ENCODE results near the gene JAM3. TPM values are rescaled to one million over a fixed set of nuclear protein-coding genes. Genes with fewer than 3 reads are reported as not detected.

Gene JAM3
- total and polyA plus RNA-seq, 2 of the 8 experiments (the other 6 are each of a cell fraction or from before 2014, with no cell fraction given), result 19.6 to 42.8 TPM

DNA sequence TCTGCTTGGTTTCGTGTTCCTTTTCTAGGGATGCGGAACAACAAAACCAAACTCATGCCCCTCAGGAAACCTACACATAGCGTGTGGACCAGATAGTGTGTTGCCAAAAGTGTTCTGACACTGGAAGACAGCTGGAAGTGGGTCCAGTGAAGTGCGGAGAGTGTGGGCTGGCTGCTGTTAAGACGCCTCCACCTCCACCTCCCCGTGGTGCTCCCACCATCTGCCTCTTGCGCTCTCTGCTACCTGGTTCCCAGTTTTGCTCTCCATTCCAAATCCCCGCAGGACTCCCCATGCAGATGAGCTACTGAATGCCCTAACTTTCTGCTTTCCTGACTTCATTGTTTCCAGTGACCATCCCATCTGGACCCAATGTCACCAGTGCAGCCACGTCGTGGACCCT lies 103.1 kb downstream of the JAM3 start (continued):
- TF ChIP-seq, protein P1, sequence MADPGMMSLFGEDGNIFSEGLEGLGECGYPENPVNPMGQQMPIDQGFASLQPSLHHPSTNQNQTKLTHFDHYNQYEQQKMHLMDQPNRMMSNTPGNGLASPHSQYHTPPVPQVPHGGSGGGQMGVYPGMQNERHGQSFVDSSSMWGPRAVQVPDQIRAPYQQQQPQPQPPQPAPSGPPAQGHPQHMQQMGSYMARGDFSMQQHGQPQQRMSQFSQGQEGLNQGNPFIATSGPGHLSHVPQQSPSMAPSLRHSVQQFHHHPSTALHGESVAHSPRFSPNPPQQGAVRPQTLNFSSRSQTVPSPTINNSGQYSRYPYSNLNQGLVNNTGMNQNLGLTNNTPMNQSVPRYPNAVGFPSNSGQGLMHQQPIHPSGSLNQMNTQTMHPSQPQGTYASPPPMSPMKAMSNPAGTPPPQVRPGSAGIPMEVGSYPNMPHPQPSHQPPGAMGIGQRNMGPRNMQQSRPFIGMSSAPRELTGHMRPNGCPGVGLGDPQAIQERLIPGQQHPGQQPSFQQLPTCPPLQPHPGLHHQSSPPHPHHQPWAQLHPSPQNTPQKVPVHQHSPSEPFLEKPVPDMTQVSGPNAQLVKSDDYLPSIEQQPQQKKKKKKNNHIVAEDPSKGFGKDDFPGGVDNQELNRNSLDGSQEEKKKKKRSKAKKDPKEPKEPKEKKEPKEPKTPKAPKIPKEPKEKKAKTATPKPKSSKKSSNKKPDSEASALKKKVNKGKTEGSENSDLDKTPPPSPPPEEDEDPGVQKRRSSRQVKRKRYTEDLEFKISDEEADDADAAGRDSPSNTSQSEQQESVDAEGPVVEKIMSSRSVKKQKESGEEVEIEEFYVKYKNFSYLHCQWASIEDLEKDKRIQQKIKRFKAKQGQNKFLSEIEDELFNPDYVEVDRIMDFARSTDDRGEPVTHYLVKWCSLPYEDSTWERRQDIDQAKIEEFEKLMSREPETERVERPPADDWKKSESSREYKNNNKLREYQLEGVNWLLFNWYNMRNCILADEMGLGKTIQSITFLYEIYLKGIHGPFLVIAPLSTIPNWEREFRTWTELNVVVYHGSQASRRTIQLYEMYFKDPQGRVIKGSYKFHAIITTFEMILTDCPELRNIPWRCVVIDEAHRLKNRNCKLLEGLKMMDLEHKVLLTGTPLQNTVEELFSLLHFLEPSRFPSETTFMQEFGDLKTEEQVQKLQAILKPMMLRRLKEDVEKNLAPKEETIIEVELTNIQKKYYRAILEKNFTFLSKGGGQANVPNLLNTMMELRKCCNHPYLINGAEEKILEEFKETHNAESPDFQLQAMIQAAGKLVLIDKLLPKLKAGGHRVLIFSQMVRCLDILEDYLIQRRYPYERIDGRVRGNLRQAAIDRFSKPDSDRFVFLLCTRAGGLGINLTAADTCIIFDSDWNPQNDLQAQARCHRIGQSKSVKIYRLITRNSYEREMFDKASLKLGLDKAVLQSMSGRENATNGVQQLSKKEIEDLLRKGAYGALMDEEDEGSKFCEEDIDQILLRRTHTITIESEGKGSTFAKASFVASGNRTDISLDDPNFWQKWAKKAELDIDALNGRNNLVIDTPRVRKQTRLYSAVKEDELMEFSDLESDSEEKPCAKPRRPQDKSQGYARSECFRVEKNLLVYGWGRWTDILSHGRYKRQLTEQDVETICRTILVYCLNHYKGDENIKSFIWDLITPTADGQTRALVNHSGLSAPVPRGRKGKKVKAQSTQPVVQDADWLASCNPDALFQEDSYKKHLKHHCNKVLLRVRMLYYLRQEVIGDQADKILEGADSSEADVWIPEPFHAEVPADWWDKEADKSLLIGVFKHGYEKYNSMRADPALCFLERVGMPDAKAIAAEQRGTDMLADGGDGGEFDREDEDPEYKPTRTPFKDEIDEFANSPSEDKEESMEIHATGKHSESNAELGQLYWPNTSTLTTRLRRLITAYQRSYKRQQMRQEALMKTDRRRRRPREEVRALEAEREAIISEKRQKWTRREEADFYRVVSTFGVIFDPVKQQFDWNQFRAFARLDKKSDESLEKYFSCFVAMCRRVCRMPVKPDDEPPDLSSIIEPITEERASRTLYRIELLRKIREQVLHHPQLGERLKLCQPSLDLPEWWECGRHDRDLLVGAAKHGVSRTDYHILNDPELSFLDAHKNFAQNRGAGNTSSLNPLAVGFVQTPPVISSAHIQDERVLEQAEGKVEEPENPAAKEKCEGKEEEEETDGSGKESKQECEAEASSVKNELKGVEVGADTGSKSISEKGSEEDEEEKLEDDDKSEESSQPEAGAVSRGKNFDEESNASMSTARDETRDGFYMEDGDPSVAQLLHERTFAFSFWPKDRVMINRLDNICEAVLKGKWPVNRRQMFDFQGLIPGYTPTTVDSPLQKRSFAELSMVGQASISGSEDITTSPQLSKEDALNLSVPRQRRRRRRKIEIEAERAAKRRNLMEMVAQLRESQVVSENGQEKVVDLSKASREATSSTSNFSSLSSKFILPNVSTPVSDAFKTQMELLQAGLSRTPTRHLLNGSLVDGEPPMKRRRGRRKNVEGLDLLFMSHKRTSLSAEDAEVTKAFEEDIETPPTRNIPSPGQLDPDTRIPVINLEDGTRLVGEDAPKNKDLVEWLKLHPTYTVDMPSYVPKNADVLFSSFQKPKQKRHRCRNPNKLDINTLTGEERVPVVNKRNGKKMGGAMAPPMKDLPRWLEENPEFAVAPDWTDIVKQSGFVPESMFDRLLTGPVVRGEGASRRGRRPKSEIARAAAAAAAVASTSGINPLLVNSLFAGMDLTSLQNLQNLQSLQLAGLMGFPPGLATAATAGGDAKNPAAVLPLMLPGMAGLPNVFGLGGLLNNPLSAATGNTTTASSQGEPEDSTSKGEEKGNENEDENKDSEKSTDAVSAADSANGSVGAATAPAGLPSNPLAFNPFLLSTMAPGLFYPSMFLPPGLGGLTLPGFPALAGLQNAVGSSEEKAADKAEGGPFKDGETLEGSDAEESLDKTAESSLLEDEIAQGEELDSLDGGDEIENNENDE (IDR thresholded peaks at IDR 0.05; ENCODE audit: insufficient replicate concordance, low read length), result no peak
- TF ChIP-seq GTF2F1 (IDR thresholded peaks at IDR 0.05; ENCODE audit: borderline replicate concordance, low read depth, low read length), result no peak
- no peak for TF ChIP-seq JUND (IDR thresholded peaks at IDR 0.05; ENCODE audit: low read length)

Measured in H1 (cell line).